HL-60/S4 (cell line): ENCODE measurements around the gene KHSRP.

Source experiments
- in situ Hi-C: fragments of 300-500 bp; cut with MboI; formaldehyde crosslinking; loops from 2 replicates; pipeline ENCODE4 v1.14.3; 2022; ENCODE audit warnings: low sequenced_read_pairs

KHSRP gene

GRCh38 chr19:6424195-6424938 lies at the start of gene KHSRP:
KHSRP (minus strand) TSS chr19:6424811; CDS start chr19:6424701, 110 bp downstream.
- in situ Hi-C loops = no loop called here

- in situ Hi-C loops = no loop called here
Observed at GRCh38 chr19:6473647-6474046, 49.0 kb upstream of the KHSRP start.

GRCh38 chr19:6472713-6473112 lies 48.1 kb upstream of the KHSRP start:
- in situ Hi-C loops = no loop called here

GRCh38 chr19:6471076-6471475 lies 46.5 kb upstream of the KHSRP start:
- in situ Hi-C loops = no loop called here

- in situ Hi-C loops = no loop called here
Observed at GRCh38 chr19:6470173-6470572, 45.6 kb upstream of the KHSRP start.

GRCh38 chr19:6467384-6467783 lies 42.8 kb upstream of the KHSRP start:
- in situ Hi-C loops = no loop called here

GRCh38 chr19:6466526-6467248 lies 42.1 kb upstream of the KHSRP start:
- in situ Hi-C loops = no loop called here

GRCh38 chr19:6465663-6466062 lies 41.1 kb upstream of the KHSRP start:
- in situ Hi-C loops = no loop called here

- in situ Hi-C loops = no loop called here
Observed at GRCh38 chr19:6465006-6465405, 40.4 kb upstream of the KHSRP start.

- in situ Hi-C loops = no loop called here
Observed at GRCh38 chr19:6464070-6464873, 39.7 kb upstream of the KHSRP start, which contains the start of gene CRB3. CRB3 (plus strand) TSS chr19:6464271; CDS start chr19:6464702, 431 bp downstream.

GRCh38 chr19:6460099-6460884 lies 35.7 kb upstream of the KHSRP start:
- in situ Hi-C loops = no loop called here

- in situ Hi-C loops = no loop called here
Observed at GRCh38 chr19:6459262-6460098, 34.9 kb upstream of the KHSRP start, which contains the start of gene SLC25A23. SLC25A23 (minus strand) TSS chr19:6459792; CDS start chr19:6459628, 164 bp downstream.

GRCh38 chr19:6458695-6459261 lies 34.2 kb upstream of the KHSRP start:
- in situ Hi-C loops = no loop called here

- in situ Hi-C loops = no loop called here
Observed at GRCh38 chr19:6457958-6458694, 33.5 kb upstream of the KHSRP start.

- in situ Hi-C loops = no loop called here
Observed at GRCh38 chr19:6455924-6456323, 31.3 kb upstream of the KHSRP start.

- in situ Hi-C loops = no loop called here
Observed at GRCh38 chr19:6453951-6454565, 29.4 kb upstream of the KHSRP start.

GRCh38 chr19:6452899-6453298 lies 28.3 kb upstream of the KHSRP start:
- in situ Hi-C loops = no loop called here

- in situ Hi-C loops = no loop called here
Observed at GRCh38 chr19:6452223-6452614, 27.6 kb upstream of the KHSRP start.
